PC-9 (cell line): Measurements from ENCODE around the gene CDK8. TPM values are rescaled to one million over a fixed set of nuclear protein-coding genes. Genes with fewer than 3 reads are reported as not detected.

Experiments used
- BruUV-seq: library from RNA; stranded (reverse); fragments of 400-500 nt; replicated peaks from 2 replicates; lab custom pipeline; 2021; lab: Mats Ljungman, UMichigan
- CTCF ChIA-PET: fragments of 300-600 bp; sonication (Branson Sonifier 250); formaldehyde crosslinking; loops from one replicate; lab custom pipeline; 2022; ENCODE audit warnings: antibody characterized with exemption; lab: Charles Lee
- POLR2A ChIA-PET: fragments of 300-600 bp; sonication (Branson Sonifier 250); formaldehyde crosslinking; loops from one replicate; lab custom pipeline; 2022; ENCODE audit warnings: antibody characterized with exemption; ENCODE audit not compliant: unreplicated experiment; lab: Charles Lee
- DNase-seq, 2 experiments: peaks; one replicate each; pipeline versions ENCODE4 v3.0.0 to v3.0.0-alpha.2; 2015 to 2022; ENCODE audit warnings: mixed read lengths in 1 of 2
- H2AFZ ChIP-seq: fragments of 200-600 bp; sonication (generic); 2 replicates; pipeline ENCODE4 v1.8.1; 2017; ENCODE audit warnings: antibody characterized with exemption
- H3F3A ChIP-seq: fragments of 200-600 bp; sonication (generic); 2 replicates; pipeline ENCODE4 v1.8.1; 2017; ENCODE audit warnings: antibody characterized with exemption, mild to moderate bottlenecking, low read depth; ENCODE audit not compliant: insufficient read depth
- H3K27ac ChIP-seq: fragments of 200-600 bp; sonication (generic); 2 replicates; pipeline ENCODE4 v1.6.1; 2016; ENCODE audit warnings: mixed run types
- H3K27me3 ChIP-seq: fragments of 200-600 bp; sonication (generic); 2 replicates; pipeline ENCODE4 v1.6.1; 2016; ENCODE audit warnings: low read depth, mixed run types; ENCODE audit not compliant: insufficient read depth
- H3K36me3 ChIP-seq: fragments of 200-600 bp; sonication (generic); 2 replicates; pipeline ENCODE4 v1.6.1; 2016; ENCODE audit warnings: low read depth, mixed run types
- H3K4me1 ChIP-seq: fragments of 200-600 bp; sonication (generic); replicated peaks from 2 replicates; pipeline ENCODE4 v1.6.1; 2016; ENCODE audit warnings: mixed run types; ENCODE audit not compliant: insufficient read depth
- H3K4me2 ChIP-seq: fragments of 200-600 bp; sonication (generic); 2 replicates; pipeline ENCODE4 v1.6.1; 2017; ENCODE audit warnings: mixed run types
- H3K4me3 ChIP-seq: fragments of 200-600 bp; sonication (generic); 2 replicates; pipeline ENCODE4 v1.6.1; 2016; ENCODE audit warnings: mixed run types
- H3K79me2 ChIP-seq: fragments of 200-600 bp; sonication (generic); 2 replicates; pipeline ENCODE4 v1.6.1; 2017; ENCODE audit warnings: low read depth, mixed run types
- H3K9me2 ChIP-seq: fragments of 200-600 bp; sonication (generic); 2 replicates; pipeline ENCODE4 v1.8.1; 2017; ENCODE audit warnings: mild to moderate bottlenecking; ENCODE audit not compliant: insufficient read depth
- H3K9me3 ChIP-seq: fragments of 200-600 bp; sonication (generic); 2 replicates; pipeline ENCODE4 v1.8.1; 2016; ENCODE audit warnings: low read depth; ENCODE audit not compliant: insufficient read depth
- H4K20me1 ChIP-seq: fragments of 200-600 bp; sonication (generic); 2 replicates; pipeline ENCODE4 v1.8.1; 2017; ENCODE audit not compliant: insufficient read depth
- CTCF ChIP-seq: fragments of 200-600 bp; sonication (generic); conservative IDR thresholded peaks from 2 replicates; pipeline ENCODE4 v1.6.1; 2017; ENCODE audit warnings: mixed run types, antibody characterized with exemption, mild to moderate bottlenecking, moderate library complexity
- EZH2 ChIP-seq: fragments of 200-600 bp; sonication (generic); IDR thresholded peaks from 2 replicates; pipeline ENCODE4 v1.8.0; 2017; ENCODE audit warnings: antibody characterized with exemption, low read depth
- intact Hi-C: fragments of 100-400 bp; cut with micrococcal nuclease; formaldehyde crosslinking; loops from one replicate; pipeline ENCODE4 v1.10.0; 2022; ENCODE audit not compliant: unreplicated experiment
- total RNA-seq: library from RNA; stranded (reverse); gene quantifications from 2 replicates; pipeline ENCODE4 v1.2.3, GENCODE V29; 2021

The CDK8 gene
- total RNA-seq, 1 experiment from 2014 or later = 14.8 TPM

GRCh38 chr13:26220575-26220974, 33.4 kb upstream of the CDK8 start:
- H4K20me1 ChIP-seq = peaks cover 7% of the 10 kb centered on the region
- H3K4me2 ChIP-seq = peak overlapping the region; percentile 90
- ChIA-PET CTCF (no interaction called here), POLR2A (no interaction called here)
- H3K4me1 ChIP-seq = peaks cover 10% of the 10 kb centered on the region
- intact Hi-C loops = no loop called here
- BruUV-seq = no TSS peak
- TF ChIP-seq EZH2 (no peak), CTCF (no peak)
- H3K36me3 ChIP-seq = peaks cover 34% of the 10 kb centered on the region
- no peak overlapping the region for H2AFZ ChIP-seq
- 0 out of 2 replicates have a peak, but pooled peaks cover 4% of the 10 kb centered on the region for H3F3A ChIP-seq
- peaks cover 22% of the 10 kb centered on the region for H3K79me2 ChIP-seq
- no peak overlapping the region for H3K27ac ChIP-seq
- H3K27me3 ChIP-seq = no peaks in the 10 kb centered on the region
- no peaks in the 10 kb centered on the region for H3K9me3 ChIP-seq
- peak overlapping the region; percentile 83 for H3K4me3 ChIP-seq
- peak in 1 of 2 experiments; percentile 61 for DNase-seq
- no peaks in the 10 kb centered on the region for H3K9me2 ChIP-seq

DNA sequence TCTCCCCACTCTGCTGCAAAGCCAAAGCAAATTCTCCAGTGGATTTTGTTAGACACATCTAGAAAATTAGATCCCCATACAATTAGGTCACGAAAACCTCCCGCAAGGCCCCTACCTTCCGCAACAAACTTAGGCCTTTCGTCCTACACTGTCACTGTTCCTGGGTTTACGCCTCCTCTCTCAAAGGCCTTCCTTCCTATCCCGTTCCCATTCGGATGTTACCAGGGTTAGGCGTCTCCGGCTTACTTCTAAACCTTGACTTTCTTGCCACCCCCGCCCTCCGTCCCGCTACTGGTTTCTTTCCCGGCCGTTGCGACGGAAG, 32.6 kb upstream of the CDK8 start:
- peaks cover 7% of the 10 kb centered on the region for H4K20me1 ChIP-seq
- peak overlapping the region; percentile 83 for H3K4me3 ChIP-seq
- peaks cover 10% of the 10 kb centered on the region for H3K4me1 ChIP-seq
- peak overlapping the region; percentile 98; the same call in 1 of the 2 replicates for H2AFZ ChIP-seq
- TF ChIP-seq EZH2 (no peak), CTCF (no peak)
- H3K79me2 ChIP-seq = peaks cover 22% of the 10 kb centered on the region
- ChIA-PET CTCF (no interaction called here), POLR2A (no interaction called here)
- intact Hi-C loops = no loop called here
- H3K27ac ChIP-seq = peak overlapping the region; percentile 87
- TSS peak; percentile 62 for BruUV-seq
- DNase-seq = no peak
- H3K4me2 ChIP-seq = peak overlapping the region; percentile 90
- H3K9me2 ChIP-seq = no peaks in the 10 kb centered on the region
- H3K36me3 ChIP-seq = peaks cover 30% of the 10 kb centered on the region
- H3K27me3 ChIP-seq = no peaks in the 10 kb centered on the region
- no peaks in the 10 kb centered on the region for H3K9me3 ChIP-seq
- 0 out of 2 replicates have a peak, but pooled peaks cover 4% of the 10 kb centered on the region for H3F3A ChIP-seq

DNA sequence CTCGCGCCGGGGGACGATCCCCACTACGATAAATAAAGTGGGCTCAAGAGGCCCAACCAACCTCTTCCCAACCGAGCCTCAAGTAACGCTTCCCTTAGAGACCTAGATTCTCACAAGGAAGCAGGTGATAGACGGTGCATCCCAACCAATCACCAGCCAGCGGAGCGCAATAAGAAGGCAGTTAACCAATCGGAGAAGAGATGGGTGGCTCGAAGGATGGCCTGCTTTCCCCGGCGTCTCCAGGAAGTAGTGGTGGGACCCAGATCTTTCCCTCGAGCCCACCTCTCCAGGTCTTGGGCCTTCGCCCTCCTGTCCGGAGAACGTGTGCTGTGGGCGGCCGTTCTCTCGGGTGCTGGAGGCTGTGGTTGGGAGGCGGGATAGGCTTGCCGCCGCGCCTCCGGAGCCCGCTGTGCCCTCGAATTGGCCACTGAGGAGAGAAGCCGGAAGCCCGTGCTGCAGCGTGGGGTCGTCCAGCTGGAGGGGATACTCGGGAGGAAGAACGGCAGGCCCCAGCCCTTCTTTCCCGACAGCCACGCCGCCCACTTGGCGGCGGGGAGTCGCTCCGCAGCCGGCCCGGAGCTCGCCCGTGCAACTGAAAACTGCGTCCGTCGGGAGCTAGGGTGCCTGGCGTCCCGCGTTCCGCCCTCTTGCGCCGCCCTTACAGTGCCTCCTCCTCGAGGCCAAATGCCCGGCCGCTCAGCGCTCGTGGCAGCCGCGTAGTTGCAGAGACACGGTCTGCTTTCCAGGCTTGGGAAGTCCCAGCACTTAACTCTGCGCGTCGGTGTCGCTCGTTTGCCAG, 32.0 kb upstream of the CDK8 start, which contains the start of gene RNF6:
TSS of gene RNF6 (minus strand) at position 594 of the 799 bp plus-strand sequence. CDS start 2,665 bp downstream, outside the sequence.
- Histone ChIP-seq H4K20me1 (peaks cover 7% of the 10 kb centered on the region; the same call in 1 of the 2 replicates), H3K27ac (peak within 1 kb of the TSS; percentile 87), H3K36me3 (peaks cover 28% of the 10 kb centered on the region), H3K9me2 (no peaks in the 10 kb centered on the region), H2AFZ (peak within 1 kb of the TSS; percentile 98), H3K4me1 (peaks cover 10% of the 10 kb centered on the region), H3K4me3 (peak within 1 kb of the TSS; percentile 83), H3K79me2 (peaks cover 22% of the 10 kb centered on the region), H3K9me3 (no peaks in the 10 kb centered on the region), H3K27me3 (no peaks in the 10 kb centered on the region), H3F3A (0 out of 2 replicates have a peak, but pooled peaks cover 4% of the 10 kb centered on the region), H3K4me2 (peak within 1 kb of the TSS; percentile 90)
- ChIA-PET POLR2A (interaction anchor here (0.5 to 0.6 kb wide), 2 partner anchors 36 to 84 kb away, joined by 3 to 5 read pairs; no protein-coding TSS in a partner anchor), CTCF (interaction anchor here (0.6 kb wide), 1 partner anchor 35 kb away, joined by 4 read pairs; no protein-coding TSS in a partner anchor)
- TF ChIP-seq EZH2 (no peak), CTCF (no peak)
- BruUV-seq = TSS peak; percentile 90
- intact Hi-C loops = loop anchor here (2.0 kb wide), 1 partner anchor 33 kb away; the partner anchor contains the start of gene CDK8
- peak; percentile 85 to 96 for DNase-seq
